ENCODE data around the gene HNRNPA2B1.

Gene HNRNPA2B1

GRCh38 chr7:26168458-26169023, 32.0 kb downstream of the HNRNPA2B1 start:
- TF ChIP-seq GLIS3 (CRISPR knock-in tag; IDR thresholded peaks at IDR 0.05) (no peak), TOX (CRISPR knock-in tag; IDR thresholded peaks at IDR 0.05; ENCODE audit: borderline replicate concordance) (no peak), ZFP3 (CRISPR knock-in tag; IDR thresholded peaks at IDR 0.05) (no peak), ZNF565 (CRISPR knock-in tag; conservative IDR thresholded peaks at IDR 0.05; ENCODE audit: low read depth) (no peak), ZNF70 (CRISPR knock-in tag; IDR thresholded peaks at IDR 0.05) (no peak), ZNF8 (CRISPR knock-in tag; IDR thresholded peaks at IDR 0.05) (no peak), CSDC2 (CRISPR knock-in tag; IDR thresholded peaks at IDR 0.05) (no peak), ZFP30 (CRISPR knock-in tag; IDR thresholded peaks at IDR 0.05) (no peak), OSR1 (CRISPR knock-in tag; IDR thresholded peaks at IDR 0.05) (no peak), TSHZ2 (CRISPR knock-in tag; IDR thresholded peaks at IDR 0.05) (no peak), SNAI2 (CRISPR knock-in tag; IDR thresholded peaks at IDR 0.05) (no peak), ARNTL (CRISPR knock-in tag; IDR thresholded peaks at IDR 0.05; ENCODE audit: borderline replicate concordance, low read depth) (no peak), PPARA (CRISPR knock-in tag; IDR thresholded peaks at IDR 0.05; ENCODE audit: borderline replicate concordance) (no peak), TCF4 (CRISPR knock-in tag; IDR thresholded peaks at IDR 0.05; ENCODE audit: borderline replicate concordance) (no peak), PATZ1 (CRISPR knock-in tag; IDR thresholded peaks at IDR 0.05; ENCODE audit: borderline replicate concordance) (no peak), BACH2 (CRISPR knock-in tag; IDR thresholded peaks at IDR 0.05; ENCODE audit: borderline replicate concordance) (no peak), CREB5 (CRISPR knock-in tag; IDR thresholded peaks at IDR 0.05; ENCODE audit: low read depth) (no peak), ESRRG (CRISPR knock-in tag; IDR thresholded peaks at IDR 0.05) (no peak)
- ATAC-seq, result no peak

- TF ChIP-seq OSR1 (CRISPR knock-in tag; IDR thresholded peaks at IDR 0.05), result no peak
- TF ChIP-seq POU6F1 (CRISPR knock-in tag; IDR thresholded peaks at IDR 0.05; ENCODE audit: borderline replicate concordance, low read depth), result no peak
- TF ChIP-seq TCF4 (CRISPR knock-in tag; IDR thresholded peaks at IDR 0.05; ENCODE audit: borderline replicate concordance), result no peak
- TF ChIP-seq ZC3H10 (CRISPR knock-in tag; IDR thresholded peaks at IDR 0.05), result no peak
- no peak for TF ChIP-seq ZFP30 (CRISPR knock-in tag; IDR thresholded peaks at IDR 0.05)
- TF ChIP-seq CSRNP3 (CRISPR knock-in tag; IDR thresholded peaks at IDR 0.05), result no peak
- no peak for TF ChIP-seq PPARA (CRISPR knock-in tag; IDR thresholded peaks at IDR 0.05; ENCODE audit: borderline replicate concordance)
- TF ChIP-seq PATZ1 (CRISPR knock-in tag; IDR thresholded peaks at IDR 0.05; ENCODE audit: borderline replicate concordance), result no peak
- no peak for TF ChIP-seq ISL1 (CRISPR knock-in tag; IDR thresholded peaks at IDR 0.05)
- no peak for TF ChIP-seq ZFP3 (CRISPR knock-in tag; IDR thresholded peaks at IDR 0.05)
- no peak for TF ChIP-seq TOX (CRISPR knock-in tag; IDR thresholded peaks at IDR 0.05; ENCODE audit: borderline replicate concordance)
- no peak for TF ChIP-seq ZNF8 (CRISPR knock-in tag; IDR thresholded peaks at IDR 0.05)
- no peak for TF ChIP-seq SNAI2 (CRISPR knock-in tag; IDR thresholded peaks at IDR 0.05)
- TF ChIP-seq TSHZ2 (CRISPR knock-in tag; IDR thresholded peaks at IDR 0.05), result no peak
- no peak for TF ChIP-seq CREB5 (CRISPR knock-in tag; IDR thresholded peaks at IDR 0.05; ENCODE audit: low read depth)
- no peak for TF ChIP-seq ZNF565 (CRISPR knock-in tag; conservative IDR thresholded peaks at IDR 0.05; ENCODE audit: low read depth)
- ATAC-seq, result no peak
Observed at GRCh38 chr7:26167303-26167934, 33.1 kb downstream of the HNRNPA2B1 start.
